Progenitor cell of endocrine pancreas (in vitro differentiated cells): ENCODE results near the gene TNPO1. TPM values are rescaled to one million over a fixed set of nuclear protein-coding genes. Genes with fewer than 3 reads are reported as not detected.

ENCODE experiments used
- DNase-seq: peaks from one replicate; pipeline ENCODE4 v3.0.0; 2021; ENCODE audit warnings: low spot score; ENCODE audit not compliant: unreplicated experiment
- H3K27ac Mint-ChIP-seq: 2 replicates; pipeline ENCODE4 v1.8.0; 2021; ENCODE audit warnings: mild to moderate bottlenecking, moderate library complexity, mixed read lengths
- H3K27me3 Mint-ChIP-seq: 2 replicates; pipeline ENCODE4 v1.8.0; 2021; ENCODE audit warnings: mixed read lengths
- H3K36me3 Mint-ChIP-seq: 2 replicates; pipeline ENCODE4 v1.8.0; 2022; ENCODE audit warnings: mixed read lengths; ENCODE audit not compliant: insufficient read depth
- H3K4me1 Mint-ChIP-seq: 2 replicates; pipeline ENCODE4 v1.8.0; 2021; ENCODE audit warnings: low read depth, mixed read lengths
- H3K4me3 Mint-ChIP-seq: 2 replicates; pipeline ENCODE4 v1.8.0; 2021; ENCODE audit warnings: low read depth, mild to moderate bottlenecking, moderate library complexity, mixed read lengths
- H3K9me3 Mint-ChIP-seq: 2 replicates; pipeline ENCODE4 v1.8.0; 2021; ENCODE audit warnings: low read depth, mixed read lengths
- total RNA-seq: library from RNA; stranded (reverse); gene quantifications from 2 replicates; pipeline ENCODE4 v1.2.1, GENCODE V29; 2021
- TF ChIP-seq, protein P1 (sequence below): fragments of 200-600 bp; sonication (generic); IDR thresholded peaks from one replicate; pipeline ENCODE4 v1.5.0; 2021; ENCODE audit warnings: antibody characterized with exemption, mild to moderate bottlenecking; ENCODE audit not compliant: unreplicated experiment

The TNPO1 gene
- total RNA-seq, 1 donor from 2014 or later = 149 TPM

DNA sequence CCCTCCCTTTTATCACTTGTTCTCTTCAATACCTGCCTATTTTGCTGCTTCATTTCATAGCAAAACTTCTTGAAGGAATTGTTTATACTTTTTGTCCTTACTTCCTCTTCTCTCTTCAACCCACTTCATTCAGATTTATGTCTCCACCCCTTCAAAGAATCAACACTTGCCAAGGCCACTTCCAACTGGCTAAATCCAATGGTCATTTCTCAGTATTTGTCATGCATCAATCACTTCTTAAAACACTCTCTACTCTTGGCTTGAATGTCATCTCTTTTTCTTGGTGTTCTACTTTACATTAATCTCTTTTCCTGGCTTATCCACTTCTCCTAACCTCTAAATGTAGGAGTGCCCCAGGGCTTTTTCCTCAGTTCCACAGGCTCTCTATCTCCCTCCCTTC lies 131.0 kb downstream of the TNPO1 start:
- no peaks in the 10 kb centered on the region for H3K4me1 Mint-ChIP-seq
- no peak overlapping the region for H3K27ac Mint-ChIP-seq
- no peaks in the 10 kb centered on the region for H3K9me3 Mint-ChIP-seq
- no peak overlapping the region for H3K4me3 Mint-ChIP-seq
- TF ChIP-seq, protein P1, sequence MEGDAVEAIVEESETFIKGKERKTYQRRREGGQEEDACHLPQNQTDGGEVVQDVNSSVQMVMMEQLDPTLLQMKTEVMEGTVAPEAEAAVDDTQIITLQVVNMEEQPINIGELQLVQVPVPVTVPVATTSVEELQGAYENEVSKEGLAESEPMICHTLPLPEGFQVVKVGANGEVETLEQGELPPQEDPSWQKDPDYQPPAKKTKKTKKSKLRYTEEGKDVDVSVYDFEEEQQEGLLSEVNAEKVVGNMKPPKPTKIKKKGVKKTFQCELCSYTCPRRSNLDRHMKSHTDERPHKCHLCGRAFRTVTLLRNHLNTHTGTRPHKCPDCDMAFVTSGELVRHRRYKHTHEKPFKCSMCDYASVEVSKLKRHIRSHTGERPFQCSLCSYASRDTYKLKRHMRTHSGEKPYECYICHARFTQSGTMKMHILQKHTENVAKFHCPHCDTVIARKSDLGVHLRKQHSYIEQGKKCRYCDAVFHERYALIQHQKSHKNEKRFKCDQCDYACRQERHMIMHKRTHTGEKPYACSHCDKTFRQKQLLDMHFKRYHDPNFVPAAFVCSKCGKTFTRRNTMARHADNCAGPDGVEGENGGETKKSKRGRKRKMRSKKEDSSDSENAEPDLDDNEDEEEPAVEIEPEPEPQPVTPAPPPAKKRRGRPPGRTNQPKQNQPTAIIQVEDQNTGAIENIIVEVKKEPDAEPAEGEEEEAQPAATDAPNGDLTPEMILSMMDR = no peak
- DNase-seq = no peak
- no peaks in the 10 kb centered on the region for H3K36me3 Mint-ChIP-seq
- H3K27me3 Mint-ChIP-seq = peaks cover 3% of the 10 kb centered on the region

DNA sequence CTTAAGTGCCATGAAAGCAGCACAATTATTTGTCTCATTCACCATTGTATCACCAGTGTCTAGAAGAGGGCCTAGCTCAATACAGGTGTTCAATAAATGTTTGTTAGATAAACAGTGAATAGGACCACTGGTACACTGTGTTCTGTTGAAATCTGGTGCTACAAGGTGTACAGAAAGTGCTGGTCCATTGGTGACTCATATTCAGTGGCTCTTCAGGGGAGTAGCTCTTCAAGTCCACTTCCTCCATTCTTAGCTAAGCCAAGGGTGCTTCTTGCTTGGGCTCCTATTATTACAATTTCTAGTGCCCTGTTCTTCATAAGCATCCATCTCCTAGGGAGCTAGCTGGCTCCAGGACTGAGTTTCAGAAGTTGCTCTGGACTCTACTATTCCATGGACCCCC lies 133.0 kb downstream of the TNPO1 start:
- Mint-ChIP-seq H3K36me3 (no peaks in the 10 kb centered on the region), H3K4me3 (no peak overlapping the region), H3K27me3 (peaks cover 6% of the 10 kb centered on the region), H3K9me3 (no peaks in the 10 kb centered on the region), H3K4me1 (peaks cover 7% of the 10 kb centered on the region), H3K27ac (no peak overlapping the region)
- TF ChIP-seq, protein P1 = no peak
- DNase-seq = no peak

DNA sequence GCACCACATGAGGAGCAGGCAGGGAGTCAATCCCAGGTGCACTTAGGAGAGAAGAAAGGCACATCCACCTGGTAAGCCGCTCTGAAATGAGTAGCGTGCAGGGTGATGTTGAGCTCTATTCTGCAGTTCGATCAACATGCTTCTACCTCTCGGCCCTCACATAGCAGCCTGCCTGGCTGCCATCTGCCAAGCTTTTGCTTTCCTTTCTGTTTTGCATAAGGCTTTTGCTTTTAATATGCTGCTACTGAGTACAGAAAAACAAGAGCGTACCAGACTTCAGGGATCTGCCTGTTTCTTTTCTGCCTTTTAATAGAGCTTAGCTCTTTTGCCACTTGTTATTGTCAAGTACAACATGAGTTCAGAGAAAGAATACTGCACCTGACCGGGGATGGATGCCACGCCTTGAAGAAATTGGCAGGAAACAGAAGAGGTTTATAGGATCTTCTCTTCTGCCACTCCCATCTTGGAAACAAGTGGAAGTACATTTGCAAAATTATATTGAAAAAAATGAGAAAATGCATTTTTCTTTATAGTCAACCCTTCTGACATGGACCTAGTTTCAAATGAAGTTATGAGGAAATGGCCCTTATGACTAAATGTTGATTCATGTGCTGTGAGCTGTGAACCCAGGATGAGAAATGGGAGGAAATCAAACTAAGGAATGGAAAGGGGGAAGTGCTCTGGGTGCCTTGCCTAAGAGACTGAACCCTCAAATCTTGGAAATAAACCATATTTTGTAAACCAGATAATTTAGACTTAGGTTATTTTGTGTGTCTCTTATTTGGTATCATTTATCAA lies 135.4 kb downstream of the TNPO1 start:
- no peaks in the 10 kb centered on the region for H3K9me3 Mint-ChIP-seq

DNA sequence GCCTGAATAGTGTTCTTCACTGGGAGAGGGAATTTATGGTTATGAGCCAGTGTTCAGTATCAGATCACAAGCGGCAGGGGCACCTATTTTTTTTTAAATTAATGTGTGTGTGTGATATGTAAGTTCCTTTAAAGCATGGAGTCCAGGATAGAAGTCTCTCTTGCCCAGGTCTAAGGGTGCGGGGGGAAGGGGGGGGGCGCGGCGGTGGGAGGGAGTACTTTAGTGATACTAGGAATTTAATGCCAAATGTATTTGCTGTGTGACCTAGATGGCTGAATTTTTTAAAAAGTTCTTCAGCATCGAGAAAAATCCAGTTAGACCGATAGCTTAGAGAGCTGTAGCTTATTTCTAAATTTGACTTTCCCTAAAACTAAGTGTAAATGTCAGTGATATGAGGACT lies 137.9 kb downstream of the TNPO1 start:
- TF ChIP-seq, protein P1 = no peak
- no peak for DNase-seq
- Mint-ChIP-seq H3K9me3 (no peaks in the 10 kb centered on the region), H3K27ac (no peak overlapping the region), H3K4me3 (peak overlapping the region; percentile 52), H3K4me1 (peaks cover 25% of the 10 kb centered on the region), H3K36me3 (peaks cover 1% of the 10 kb centered on the region), H3K27me3 (peaks cover 3% of the 10 kb centered on the region)

More for the DNA sequence above, 135.4 kb downstream of the TNPO1 start:
- Mint-ChIP-seq H3K4me3 (no peak overlapping the region), H3K36me3 (no peaks in the 10 kb centered on the region), H3K27me3 (peaks cover 6% of the 10 kb centered on the region), H3K4me1 (peaks cover 14% of the 10 kb centered on the region), H3K27ac (no peak overlapping the region)
- no peak for DNase-seq
- TF ChIP-seq, protein P1 = no peak

DNA sequence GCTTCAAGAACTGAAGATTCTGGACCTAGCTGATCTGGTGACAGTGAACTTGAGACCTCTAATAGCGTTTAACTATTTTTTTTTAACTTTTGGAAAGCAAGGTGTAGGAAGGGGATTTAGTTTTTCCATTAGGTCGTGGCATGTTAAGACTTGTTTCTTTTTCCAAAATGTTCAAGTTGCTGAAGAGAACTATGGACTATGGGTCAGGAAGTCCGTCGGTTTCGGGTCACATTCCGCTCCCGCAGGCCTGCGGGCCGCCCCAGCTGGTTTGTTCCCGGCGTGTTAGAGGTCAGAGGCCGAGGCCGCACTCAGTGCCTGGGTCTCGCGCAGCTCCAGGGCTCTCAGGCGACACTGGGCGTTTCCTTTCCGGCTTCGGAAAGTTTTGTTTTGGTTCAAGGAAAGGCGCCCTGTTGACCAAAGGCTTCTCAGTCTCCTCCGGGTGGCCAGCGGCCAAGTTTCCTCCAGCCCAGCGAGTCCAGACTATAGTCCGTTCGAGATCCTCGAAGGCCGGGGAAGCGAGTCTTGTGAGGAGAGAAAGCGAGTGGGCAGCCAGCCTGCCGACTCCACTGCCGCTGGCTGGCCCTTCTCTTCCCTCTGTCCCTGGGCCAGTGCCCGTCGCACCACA lies 138.8 kb downstream of the TNPO1 start:
- TF ChIP-seq, protein P1 = no peak
- H3K27me3 Mint-ChIP-seq = peaks cover 3% of the 10 kb centered on the region
- H3K9me3 Mint-ChIP-seq = no peaks in the 10 kb centered on the region
- H3K4me1 Mint-ChIP-seq = peaks cover 25% of the 10 kb centered on the region
- DNase-seq = peak; percentile 26
- peaks cover 1% of the 10 kb centered on the region for H3K36me3 Mint-ChIP-seq
- H3K4me3 Mint-ChIP-seq = peak overlapping the region; percentile 88
- peak overlapping the region; percentile 98 for H3K27ac Mint-ChIP-seq
